Activated CD8-positive, alpha-beta memory T cell treated with anti-CD3 and anti-CD28 coated beads for 4 hours (primary cell): ENCODE data around the gene PLEKHA1.

ENCODE experiments used
- DNase-seq, 2 donors: peaks; one replicate each; pipeline ENCODE4 v3.0.0-alpha.2; 2020; ENCODE audit warnings: low read depth in 2 of 2

The PLEKHA1 gene

DNA sequence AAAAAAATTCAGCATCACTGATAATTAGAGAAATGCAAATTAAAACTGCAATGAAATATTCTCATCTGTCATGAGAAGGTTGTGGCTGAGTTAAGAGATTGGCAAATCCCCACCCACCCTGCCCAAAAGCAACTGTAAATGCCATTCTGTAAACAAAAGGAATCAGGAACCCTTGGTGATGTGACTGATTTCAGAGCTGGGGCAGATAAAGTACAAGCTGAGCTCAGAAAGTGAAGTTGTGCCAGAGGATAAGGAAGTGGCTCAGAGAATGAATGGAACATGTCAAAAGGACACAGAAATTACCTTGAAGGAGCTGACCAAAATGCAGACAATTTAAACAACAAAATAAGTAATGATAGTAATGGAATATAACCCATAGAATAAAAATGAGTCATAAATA, 47.2 kb downstream of the PLEKHA1 start:
- DNase-seq = no peak

DNA sequence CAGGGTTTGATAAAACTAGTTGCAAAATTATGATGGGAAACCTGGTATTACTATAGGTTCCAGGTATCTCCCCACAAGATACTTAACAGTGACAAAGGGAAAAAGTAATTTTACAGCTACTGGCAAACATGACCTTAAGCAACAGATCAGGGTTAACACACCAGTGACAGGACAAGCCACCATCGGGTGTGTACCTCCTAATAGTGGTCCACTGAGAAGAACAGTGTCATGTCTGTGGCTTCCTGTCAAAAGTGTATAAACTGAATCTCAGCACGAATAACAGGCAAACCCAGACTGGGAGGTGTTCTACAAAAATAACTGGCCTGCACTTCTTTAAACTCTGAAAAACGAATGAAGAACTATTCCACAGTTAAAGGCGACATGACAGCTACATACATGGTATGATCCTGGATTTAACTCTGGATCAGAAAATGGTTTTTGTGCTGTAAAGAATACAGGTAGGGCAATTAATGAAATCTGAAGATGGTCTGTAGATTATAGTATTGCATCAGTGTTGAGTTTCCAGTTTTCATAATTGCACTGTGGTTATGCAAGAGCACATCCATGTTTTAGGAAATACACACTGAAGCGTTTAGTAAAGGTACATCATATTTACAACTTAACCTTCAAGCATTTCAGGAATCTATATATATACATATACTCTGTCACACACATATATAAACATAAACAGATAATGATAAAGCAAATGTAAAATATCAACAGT, 47.9 kb downstream of the PLEKHA1 start:
- DNase-seq = peak in 1 of 2 donors; percentile 20

DNA sequence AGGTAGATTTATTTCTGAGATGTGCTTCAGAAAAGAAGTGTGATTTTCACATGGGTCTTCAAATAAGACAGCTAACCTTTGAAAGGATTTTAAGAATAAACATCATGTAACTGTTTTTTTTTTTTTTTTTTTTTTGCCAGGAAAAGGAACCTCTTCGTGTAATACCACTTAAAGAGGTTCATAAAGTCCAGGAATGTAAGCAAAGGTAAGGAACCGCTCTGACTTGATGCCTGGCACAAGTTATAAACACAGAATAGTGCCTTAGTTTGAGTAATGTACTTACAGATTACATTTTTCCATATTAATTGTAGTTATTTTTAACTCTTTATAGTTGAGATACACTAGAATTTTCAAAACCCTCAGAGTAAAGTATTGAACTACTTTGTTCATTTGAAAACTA, 49.6 kb downstream of the PLEKHA1 start:
- DNase-seq = no peak

DNA sequence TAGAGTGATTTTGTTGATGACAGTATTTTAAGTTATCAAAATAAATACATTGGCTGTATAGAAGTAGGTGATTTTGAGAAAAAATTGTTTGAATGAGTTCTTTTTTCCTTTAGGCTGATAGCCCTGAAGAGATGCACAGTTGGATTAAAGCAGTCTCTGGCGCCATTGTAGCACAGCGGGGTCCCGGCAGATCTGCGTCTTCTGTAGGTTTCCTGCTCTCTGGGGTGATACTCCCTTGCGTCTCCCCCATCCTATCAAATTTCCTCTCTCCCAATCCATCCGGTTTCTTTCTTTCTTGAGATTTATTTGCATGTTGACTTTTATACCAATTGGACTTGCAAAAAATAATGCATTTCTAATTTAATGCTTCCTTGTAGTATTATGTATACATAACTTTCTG, 52.3 kb downstream of the PLEKHA1 start:
- no peak for DNase-seq

DNA sequence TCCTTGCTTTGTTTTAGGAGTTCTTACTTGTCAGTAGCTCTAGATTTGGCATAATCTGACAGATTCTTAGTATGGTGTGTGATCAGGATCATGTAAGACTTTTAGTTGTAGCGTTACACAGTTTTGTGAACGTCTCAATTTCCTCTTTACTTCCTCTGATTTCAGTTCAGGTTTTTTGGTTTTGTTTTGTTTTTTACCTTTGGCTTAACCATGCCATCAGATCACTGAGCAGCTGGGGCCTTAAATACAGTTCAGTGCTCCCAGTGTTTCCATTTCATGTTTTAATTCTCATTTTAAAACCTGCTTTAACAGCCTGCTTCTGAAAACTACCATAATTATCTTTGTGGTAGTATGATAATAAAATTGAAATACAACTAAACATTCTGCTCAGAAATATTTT, 52.8 kb downstream of the PLEKHA1 start:
- DNase-seq = no peak

DNA sequence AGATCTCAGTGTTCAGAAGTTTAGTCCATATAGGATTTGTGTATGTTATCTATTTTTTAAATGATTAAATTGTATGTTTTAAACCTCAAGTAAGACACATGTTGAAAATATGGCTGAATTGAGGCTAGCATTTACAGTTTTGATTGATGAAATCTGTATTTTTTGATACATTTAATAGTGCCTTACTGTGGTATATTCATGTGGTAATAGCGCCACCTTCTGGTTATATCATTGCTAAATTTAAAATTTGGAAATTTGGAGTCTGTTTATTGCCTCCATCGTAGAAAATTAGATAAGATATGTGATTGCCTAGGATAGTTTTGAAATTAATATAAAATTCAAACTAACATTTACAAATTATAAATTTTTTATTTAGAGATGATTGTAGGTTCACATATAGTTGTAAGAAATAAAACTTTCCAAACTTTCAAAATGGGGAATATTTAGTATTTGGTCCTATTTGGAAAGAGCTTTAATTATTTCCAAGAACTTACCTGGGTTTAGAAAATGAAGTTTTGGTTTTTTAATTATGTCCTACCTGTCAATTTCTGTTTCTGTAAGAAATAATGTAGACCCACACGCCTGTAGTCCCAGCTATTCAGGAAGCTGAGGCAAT, 60.8 kb downstream of the PLEKHA1 start:
- no peak for DNase-seq

DNA sequence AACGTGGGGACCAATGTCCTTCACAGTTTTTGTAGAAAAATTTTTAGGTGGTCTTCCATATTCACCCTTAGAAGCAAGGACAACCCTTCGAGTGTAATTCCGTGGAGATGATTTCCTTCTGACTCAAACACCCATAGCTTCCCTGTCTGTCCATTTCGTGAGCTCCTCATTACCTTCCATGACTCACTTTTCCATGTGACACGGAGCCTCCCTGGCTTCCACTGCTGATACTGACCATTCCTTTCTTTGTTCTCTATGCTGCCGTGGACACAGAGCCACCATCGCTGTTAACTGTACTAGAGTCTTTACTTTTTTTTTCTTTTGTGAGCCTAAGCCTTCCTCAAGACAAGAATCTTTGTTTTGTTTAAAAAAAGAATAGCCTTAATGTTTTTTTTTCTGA, 67.5 kb downstream of the PLEKHA1 start:
- DNase-seq = no peak

DNA sequence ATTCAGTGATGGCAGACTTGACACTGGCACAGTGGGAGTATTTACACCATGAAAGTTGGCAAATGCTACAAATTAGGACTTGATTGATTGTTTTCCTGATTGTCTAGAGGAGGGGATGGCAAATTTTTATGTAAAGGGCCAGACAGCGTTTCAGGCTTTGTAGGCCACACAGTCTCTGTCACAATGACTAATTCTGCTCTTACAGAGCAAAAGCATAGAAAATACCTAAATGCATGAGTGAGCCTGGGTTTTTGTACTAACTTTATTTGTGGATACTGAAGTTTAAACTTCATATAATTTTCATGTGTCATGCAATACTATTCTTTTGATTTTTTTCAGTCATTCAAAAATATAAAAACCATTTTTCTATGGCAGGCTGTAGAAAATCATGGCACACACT, 71.0 kb downstream of the PLEKHA1 start:
- no peak for DNase-seq

DNA sequence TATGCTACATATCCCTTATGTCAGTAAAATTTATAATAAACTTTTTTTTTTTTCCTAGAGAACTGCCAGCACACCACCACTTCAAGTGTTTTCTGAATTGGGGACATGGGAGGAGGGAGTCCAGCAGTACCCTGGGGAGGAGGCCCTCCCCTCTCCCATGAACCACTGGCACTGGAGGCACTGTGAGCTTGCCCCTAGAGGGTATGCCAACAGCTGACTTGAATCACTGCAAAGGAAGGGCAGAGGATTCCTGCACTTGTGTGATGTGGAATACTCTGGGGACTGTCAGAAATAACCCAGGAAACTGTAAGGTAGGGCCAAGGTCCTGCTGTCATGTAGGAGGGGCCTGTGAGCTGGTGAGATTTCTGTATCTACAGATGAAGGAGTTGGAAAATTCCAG, 71.4 kb downstream of the PLEKHA1 start:
- no peak for DNase-seq

DNA sequence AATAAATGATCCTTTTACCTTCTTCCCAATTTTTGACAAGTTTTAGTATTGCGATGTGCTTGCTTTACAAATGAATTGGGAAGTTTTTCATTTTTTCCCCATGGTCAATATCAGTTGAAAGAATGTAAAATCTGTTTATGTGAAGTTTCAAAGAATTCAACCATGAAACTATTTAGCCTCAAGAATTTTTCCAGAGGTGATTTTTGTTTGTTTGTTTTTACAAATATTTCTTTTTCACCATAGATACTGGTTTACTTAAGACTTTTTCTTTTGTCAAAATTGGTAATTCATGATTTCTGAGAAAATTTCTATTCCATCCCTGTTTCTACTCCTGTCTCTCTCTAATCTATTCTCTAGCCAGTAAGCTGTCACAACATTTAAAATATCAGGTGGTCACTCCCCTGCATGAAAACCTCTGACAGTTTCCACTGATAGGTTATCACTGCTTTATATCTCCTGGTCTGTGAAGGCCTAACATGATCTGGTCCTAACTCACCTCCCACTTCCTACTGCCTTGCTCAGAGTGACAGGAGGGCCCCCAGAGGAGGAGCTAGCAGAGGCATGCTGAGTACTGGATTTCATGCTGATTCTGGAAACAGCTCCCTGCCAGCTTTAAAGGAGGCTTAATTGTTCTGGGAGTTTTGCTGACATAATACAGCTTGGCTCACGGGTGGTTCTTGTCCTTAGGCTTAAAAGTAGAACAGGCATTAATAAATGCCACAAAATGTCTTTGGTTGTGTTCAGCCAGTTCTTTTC, 72.3 kb downstream of the PLEKHA1 start:
- DNase-seq = no peak

DNA sequence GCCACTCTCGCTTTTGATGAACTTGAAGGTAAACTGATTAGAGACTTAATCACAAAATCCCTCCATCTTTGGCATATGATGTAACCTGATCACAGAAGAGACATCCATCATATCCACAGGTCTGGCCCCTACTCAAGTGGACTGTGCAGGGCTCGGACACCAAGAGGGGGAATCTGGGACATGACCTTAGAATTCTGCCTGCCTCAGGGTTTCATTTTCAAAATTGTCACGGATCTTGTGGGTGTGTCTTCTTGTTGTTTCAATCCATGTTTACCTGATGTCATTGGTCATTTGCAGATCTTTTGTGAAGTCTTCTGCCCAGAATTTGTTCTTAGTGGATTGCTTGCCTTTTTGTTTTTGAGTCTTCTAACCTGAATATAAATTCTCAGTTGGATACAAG, 74.1 kb downstream of the PLEKHA1 start:
- DNase-seq = no peak

DNA sequence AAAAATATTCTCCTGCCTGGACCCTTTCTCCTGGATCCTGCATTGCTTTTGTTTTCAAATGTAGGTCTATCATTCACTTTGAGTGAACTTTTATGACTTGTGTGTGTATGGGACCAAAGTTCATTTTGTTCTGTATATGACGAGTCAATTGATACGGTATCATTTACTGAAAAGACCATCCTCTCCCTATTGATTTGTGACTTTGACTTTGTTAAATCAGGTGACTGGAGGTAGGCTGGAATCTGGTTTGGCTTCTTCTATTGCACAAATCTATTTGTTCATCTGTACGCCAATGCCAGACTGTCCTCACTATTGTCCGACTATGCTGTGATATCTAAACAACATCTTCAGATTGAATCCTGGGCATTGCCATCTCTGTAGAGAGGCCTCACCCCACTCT, 74.6 kb downstream of the PLEKHA1 start:
- DNase-seq = no peak

DNA sequence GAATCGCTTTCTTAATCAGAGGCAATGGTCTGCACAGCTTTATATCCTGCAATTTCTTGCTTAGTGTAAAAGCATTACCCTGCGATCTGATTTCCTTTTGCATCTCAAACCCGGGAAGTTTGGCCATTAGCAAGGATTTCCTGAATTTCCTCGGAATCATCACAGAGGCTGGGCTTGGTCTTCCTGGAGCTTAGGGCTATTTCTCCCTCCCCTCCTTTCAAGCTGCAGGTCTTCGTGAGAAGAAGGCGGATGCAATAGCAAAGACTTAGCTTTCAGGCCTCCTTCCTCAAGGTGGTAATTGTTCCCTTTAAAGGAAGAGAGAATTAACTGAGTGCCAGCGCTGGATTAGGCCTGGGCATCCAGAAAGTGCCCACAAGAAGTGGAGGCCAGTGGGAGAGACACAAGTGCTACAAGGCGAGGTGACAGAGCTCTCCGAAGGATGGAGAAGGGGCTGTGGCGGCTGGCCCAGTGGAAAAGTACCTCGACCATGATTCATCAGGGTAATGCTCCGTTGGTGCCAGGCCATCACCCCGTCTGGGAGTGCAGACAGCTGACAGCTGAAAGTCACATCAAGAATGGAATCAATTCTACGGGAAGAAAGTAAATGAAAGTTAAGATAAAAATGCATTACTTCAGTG, 76.0 kb downstream of the PLEKHA1 start:
- no peak for DNase-seq

DNA sequence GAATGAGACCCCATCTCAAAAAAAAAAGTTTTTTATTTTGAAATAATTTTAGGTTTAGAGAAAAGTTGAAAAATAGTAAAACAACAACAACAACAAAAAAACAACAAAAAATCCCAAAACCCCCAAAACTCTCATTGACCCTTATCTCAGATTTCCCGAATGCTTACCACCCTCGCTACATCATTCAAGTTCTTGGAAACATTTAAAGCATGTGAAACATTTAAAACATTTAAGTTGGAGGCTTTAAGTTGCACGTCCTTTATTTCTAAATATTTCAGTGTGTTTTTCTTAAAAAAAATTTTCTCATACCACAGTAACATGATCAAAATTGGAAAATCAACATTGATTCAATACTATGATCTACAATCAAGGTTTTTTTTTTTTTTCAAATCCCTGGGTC, 79.6 kb downstream of the PLEKHA1 start:
- DNase-seq = no peak

DNA sequence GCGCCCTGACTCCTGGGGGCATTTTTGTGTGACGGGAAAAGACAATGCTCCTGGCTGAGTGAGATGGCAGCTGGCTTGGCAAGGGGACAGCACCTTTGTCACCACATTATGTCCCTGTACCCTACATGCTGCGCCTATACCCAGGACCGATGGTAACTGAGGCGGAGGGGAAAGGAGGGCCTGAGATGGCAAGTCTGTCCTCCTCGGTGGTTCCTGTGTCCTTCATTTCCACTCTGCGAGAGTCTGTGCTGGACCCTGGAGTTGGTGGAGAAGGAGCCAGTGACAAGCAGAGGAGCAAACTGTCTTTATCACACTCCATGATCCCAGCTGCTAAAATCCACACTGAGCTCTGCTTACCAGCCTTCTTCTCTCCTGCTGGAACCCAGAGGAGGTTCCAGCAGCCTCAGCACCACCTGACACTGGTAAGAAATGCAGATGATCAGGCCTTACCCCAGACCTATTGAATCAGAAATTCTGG, 80.1 kb downstream of the PLEKHA1 start, which contains the start of gene ARMS2:
ARMS2 (plus strand) TSS at position 51 of the 478 bp plus-strand sequence; CDS start at position 126, 75 bp downstream.
- DNase-seq = no peak

DNA sequence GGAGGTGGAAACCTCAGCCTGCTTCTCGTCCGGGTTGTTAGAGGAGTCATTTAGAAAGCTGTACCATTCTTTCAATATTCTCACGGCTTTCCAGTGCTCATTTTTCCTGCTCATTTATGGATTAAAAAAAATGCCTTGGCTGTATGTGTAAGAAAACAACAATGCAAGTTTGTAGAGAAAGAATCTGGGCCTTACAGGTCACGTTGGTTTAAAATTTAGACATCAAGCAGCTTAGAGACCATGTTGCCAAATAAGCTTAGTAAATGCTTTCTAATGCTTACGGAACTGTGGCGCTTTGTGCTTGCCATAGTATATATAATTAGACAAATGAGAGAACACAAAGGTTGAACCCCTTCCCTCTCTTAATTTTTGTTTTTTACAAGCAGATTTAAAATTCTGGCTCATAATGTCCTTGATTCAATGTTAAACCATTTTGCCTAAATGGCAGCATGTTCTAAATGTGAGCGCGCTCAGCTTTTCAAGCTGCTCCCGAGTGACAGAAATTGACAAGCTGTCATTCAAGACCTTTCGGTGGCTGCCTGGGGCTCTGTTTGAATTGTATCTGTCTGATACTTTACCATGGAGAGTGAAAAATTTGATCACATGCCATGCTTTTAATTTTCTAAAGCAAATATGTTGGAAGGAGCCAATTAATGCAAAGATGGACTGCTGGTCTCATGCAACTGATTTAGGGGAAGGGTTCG, 81.0 kb downstream of the PLEKHA1 start:
- no peak for DNase-seq

DNA sequence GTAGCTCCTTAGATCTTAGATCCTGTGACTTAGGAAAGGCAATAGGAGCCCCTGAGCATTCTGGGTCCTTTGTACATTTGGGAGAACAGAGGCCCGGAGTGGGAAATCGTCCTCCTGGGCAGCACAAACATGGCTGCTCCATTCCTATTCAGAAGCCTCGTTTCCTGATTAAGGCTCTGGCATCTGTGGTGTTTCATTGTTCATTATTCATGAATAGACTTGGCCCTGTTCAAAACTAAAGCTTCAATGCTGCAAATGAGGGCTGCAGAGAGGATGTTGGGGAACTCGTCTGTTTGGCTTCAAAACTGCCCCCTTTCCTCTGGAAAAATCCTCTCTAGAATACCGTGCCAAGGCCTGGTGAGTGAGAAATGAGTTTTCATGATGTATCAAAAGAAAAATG, 83.4 kb downstream of the PLEKHA1 start:
- DNase-seq = no peak

DNA sequence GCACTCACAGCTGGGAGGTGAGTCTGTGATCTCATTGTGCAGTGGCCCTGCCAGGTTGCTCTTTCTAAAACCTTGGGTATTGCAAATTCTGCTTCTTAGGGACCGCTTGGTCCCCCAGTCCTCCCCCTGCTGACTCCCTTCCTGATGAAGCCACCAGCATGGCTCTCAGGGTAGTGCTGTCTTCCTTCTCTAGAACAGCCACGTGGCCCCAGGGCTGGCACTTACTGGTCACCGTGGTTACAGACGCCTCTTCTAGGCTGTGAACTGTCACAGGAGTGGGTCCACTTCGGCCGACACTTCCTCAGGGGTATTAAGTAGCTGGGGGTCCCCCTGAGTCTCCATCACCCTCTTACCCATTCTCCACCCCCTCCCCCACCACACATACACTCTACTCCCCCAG, 84.2 kb downstream of the PLEKHA1 start:
- DNase-seq = no peak

DNA sequence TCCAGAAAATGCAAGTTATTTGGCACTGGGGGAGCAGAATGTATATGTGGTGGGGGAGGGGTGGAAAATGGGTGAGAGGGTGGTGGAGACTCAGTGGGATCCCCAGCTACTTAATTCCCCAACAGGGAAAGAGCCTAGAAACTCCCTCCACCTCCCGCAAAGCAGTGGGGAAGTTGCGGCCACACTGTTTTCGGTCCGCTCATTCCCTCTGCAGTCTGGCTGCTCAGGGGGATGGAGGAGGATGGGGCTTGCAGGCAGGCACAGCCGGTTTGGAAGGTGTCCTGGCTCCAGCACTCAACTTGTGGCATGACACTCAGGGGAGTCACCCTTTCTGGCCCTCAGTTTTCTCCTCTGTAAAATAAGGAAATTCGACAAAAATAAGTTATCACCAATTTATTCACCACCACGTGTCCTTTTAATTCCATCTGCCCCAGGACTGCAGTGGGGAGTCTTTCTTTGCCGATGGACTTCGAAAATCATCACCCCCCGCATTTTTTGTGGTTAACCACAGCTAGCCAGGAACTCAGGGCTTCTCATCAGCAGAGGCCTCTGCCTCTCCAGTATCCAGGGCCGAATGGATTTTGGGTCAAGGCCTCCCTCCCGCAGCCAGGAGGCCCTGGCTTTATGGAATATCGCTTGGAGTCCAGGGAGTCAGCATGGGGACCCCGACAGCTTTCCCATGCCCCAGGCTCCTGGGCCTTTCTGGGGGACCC, 85.2 kb downstream of the PLEKHA1 start:
- DNase-seq = no peak

DNA sequence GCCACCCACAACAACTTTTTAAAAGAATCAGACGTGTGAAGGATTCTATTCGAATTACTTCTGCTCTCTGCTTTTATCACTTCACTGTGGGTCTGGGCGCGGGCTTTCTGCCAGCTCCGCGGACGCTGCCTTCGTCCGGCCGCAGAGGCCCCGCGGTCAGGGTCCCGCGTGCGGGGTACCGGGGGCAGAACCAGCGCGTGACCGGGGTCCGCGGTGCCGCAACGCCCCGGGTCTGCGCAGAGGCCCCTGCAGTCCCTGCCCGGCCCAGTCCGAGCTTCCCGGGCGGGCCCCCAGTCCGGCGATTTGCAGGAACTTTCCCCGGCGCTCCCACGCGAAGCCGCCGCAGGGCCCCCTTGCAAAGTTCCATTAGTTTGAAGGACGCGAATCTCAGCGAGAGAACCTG, 86.4 kb downstream of the PLEKHA1 start:
- DNase-seq = no peak

DNA sequence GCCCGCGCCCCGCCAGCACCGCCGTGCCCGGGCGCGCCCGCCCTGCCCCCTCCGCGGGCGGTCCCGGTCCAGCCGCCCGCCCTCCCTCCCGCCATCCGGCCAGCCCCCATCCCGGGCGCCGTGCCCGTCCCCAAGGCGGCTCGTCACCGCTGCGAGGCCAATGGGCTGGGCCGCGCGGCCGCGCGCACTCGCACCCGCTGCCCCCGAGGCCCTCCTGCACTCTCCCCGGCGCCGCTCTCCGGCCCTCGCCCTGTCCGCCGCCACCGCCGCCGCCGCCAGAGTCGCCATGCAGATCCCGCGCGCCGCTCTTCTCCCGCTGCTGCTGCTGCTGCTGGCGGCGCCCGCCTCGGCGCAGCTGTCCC, 86.8 kb downstream of the PLEKHA1 start, which contains the start of gene HTRA1:
HTRA1 (plus strand) TSS at position 187 of the 362 bp plus-strand sequence; CDS start at position 287, 100 bp downstream.
- no peak for DNase-seq
